NCI-H526 treated with DMSO at 0.1 percent for 48 hours (cell line): ENCODE measurements around the gene SSNA1.

Experiments
- DNase-seq: peaks from one replicate; lab custom pipeline; 2025; lab: John Stamatoyannopoulos, UW

The SSNA1 gene

GRCh38 chr9:137201205-137201868, 12.9 kb downstream of the SSNA1 start:
- no peak for DNase-seq

- no peak for DNase-seq
These were observed 14.5 kb downstream of the SSNA1 start for GRCh38 chr9:137202966-137203365.

- no peak for DNase-seq
These were observed 16.3 kb downstream of the SSNA1 start for GRCh38 chr9:137204731-137205125.

GRCh38 chr9:137205126-137206069, 16.9 kb downstream of the SSNA1 start, which contains the start of the genes NDOR1 and TMEM203:
Gene NDOR1 (plus strand): TSS chr9:137205700. CDS start chr9:137205778, 78 bp downstream.
Gene TMEM203 (minus strand): TSS chr9:137205648. CDS start chr9:137205414, 234 bp downstream.
- peak; percentile 13 for DNase-seq

GRCh38 chr9:137206602-137207001, 18.1 kb downstream of the SSNA1 start:
- DNase-seq: no peak

- DNase-seq: no peak
These were observed 23.1 kb downstream of the SSNA1 start for GRCh38 chr9:137211532-137211931.

GRCh38 chr9:137212520-137212919, 24.0 kb downstream of the SSNA1 start:
- no peak for DNase-seq

GRCh38 chr9:137213160-137214060, 24.9 kb downstream of the SSNA1 start:
- no peak for DNase-seq

- DNase-seq: no peak
These were observed 26.1 kb downstream of the SSNA1 start for GRCh38 chr9:137214620-137215019.

- no peak for DNase-seq
These were observed 26.9 kb downstream of the SSNA1 start for GRCh38 chr9:137215196-137215986.

- DNase-seq: no peak
These were observed 27.9 kb downstream of the SSNA1 start for GRCh38 chr9:137216188-137216965.

- no peak for DNase-seq
These were observed 29.1 kb downstream of the SSNA1 start for GRCh38 chr9:137217276-137218211.

GRCh38 chr9:137218212-137218753, 29.8 kb downstream of the SSNA1 start:
- no peak for DNase-seq

- no peak for DNase-seq
These were observed 30.3 kb downstream of the SSNA1 start for GRCh38 chr9:137218754-137219271.

- no peak for DNase-seq
These were observed 31.4 kb downstream of the SSNA1 start for GRCh38 chr9:137219757-137220316.

- no peak for DNase-seq
These were observed 32.0 kb downstream of the SSNA1 start for GRCh38 chr9:137220317-137221094.

GRCh38 chr9:137221095-137221505, 32.6 kb downstream of the SSNA1 start:
- no peak for DNase-seq
